DMS79 (cell line): ENCODE data around the gene TMEM178A.
"Not testable (repeated sequence)": the region's sequence is repeated elsewhere in the genome, so short reads cannot be mapped to it uniquely, and the experiment has no call there.

Source experiments
- DNase-seq: peaks from one replicate; lab custom pipeline; 2025; lab: John Stamatoyannopoulos, UW

The TMEM178A gene

GRCh38 chr2:39648580-39648979, 17.1 kb upstream of the TMEM178A start:
- no peak for DNase-seq

DNA sequence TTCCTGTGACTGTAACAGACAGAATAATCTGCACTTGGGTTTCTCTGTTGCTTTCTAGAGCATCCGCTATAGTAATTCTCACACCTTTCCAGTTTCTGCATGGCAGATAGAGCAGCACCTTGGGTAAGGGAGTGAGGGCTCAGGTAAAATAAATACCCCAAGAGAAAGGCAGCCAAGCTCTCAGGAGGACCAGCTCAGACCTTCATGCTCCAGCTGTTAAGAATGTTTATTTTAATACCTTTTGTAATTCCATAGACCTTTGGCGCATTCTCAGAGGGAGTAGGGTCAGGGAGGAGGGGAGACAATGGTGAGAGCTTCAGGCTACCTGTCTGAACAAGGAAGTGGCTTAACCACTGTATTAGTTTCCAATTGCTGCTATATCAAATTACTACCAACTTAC, 16.2 kb upstream of the TMEM178A start:
- peak; percentile 1 for DNase-seq

DNA sequence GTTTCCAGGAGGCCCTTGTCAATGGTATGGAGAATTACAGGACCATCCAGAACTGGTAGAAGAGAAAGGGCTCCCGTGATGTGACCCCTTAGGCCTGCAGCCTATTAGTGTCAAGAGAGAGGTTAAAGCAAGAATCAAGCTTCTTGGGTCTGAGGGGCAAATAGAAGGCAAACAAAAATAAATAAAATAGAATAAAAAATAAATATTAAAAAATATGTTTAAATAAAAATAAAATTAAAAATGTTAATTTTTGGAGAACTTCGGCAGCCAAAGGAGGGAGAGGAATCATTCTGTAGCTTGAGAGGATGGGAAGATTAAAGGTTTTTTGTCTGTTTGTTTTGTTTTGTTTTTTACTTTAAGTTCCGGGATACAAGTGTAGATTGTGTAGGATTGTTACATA, 15.2 kb upstream of the TMEM178A start:
- DNase-seq: no peak

- not testable (repeated sequence) for DNase-seq
Observed at GRCh38 chr2:39656215-39656614, 9.5 kb upstream of the TMEM178A start.

GRCh38 chr2:39657287-39657937, 8.3 kb upstream of the TMEM178A start:
- DNase-seq: no peak

DNA sequence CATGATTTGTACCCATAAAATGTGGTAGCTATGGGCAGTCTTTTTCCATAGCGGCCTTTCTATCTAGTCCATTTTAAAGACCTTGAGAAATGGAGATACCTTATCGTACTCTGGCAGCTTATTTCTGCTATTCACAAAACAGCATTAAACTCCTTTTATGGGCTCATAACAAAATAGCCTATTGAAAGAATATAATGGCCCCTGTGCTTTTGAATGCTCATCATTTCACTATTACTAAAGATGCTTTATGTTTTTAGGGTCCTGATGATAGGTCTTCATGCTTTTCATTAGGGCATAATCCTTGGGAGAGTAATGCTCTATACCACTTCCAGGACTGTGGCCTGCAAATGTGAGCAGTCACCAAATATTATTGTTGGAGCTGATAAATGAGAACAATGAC, 7.3 kb upstream of the TMEM178A start:
- DNase-seq: no peak

DNA sequence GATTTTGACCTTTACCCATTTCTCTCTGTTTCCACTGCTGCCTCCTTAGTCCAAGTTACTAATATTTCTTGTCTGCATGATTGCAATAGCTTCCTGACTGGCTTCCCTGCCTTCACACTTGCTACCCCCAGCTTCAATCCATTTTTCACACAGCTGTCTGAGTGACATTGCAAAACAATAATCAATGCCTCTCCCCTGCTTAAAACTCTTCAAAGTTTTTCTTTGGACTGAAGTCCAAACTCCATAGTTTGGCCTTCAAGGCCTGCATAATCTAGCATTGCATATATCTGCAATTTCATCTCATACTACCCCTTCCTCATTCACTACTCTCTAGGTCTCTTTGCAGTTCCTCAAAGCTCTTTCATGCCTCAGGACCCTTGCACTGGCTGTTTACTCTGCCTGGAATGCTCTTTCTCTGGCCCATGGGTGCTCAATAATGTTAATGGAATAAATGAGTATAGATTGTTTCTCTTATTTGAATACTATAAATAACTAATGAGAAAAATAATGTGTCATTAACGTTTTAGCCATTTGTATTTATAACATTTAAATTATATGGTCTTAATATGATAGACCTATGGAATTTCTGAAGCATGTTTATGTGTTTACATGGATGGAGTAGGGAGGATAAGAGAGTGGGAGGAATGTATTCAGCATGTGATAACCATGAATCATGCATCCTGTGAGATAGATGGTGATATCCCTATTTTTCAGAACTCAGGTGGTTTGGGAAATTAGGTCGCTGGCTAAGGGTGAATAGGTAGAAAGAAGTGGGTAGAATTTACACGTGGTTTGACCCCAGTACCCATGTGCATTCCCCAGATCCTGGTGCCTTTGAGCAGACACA, 5.7 kb upstream of the TMEM178A start:
- no peak for DNase-seq

DNA sequence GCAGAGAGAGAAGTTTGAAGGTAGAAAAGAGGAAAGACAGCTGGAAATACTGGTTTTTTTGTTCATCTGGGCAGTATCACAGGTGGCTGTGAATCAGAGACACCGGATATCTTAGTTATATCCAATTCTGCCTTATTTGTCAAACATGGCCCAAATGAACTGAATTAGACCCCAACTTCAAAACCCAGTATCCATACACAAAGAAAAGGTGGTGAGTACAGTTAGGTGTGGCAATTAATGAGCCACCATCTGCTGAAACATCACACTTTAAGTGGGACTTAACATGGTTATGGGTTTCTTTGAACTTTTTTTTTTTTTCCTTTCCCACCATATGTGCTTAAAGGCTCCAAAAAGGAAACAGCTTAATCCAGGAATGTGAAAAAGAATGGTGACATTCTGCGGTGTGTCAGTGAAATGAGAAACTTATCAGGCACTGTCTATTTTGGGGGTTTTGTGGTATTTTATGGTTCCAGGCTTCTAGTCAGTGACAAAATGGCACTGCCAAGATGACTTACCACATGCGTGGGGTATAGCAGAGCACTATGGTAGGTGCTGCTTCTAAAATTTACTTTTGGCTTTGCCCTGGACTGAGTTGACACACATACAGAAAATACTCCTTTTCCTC, 5.0 kb upstream of the TMEM178A start:
- no peak for DNase-seq

- no peak for DNase-seq
Observed at GRCh38 chr2:39661826-39662225, 3.9 kb upstream of the TMEM178A start.

DNA sequence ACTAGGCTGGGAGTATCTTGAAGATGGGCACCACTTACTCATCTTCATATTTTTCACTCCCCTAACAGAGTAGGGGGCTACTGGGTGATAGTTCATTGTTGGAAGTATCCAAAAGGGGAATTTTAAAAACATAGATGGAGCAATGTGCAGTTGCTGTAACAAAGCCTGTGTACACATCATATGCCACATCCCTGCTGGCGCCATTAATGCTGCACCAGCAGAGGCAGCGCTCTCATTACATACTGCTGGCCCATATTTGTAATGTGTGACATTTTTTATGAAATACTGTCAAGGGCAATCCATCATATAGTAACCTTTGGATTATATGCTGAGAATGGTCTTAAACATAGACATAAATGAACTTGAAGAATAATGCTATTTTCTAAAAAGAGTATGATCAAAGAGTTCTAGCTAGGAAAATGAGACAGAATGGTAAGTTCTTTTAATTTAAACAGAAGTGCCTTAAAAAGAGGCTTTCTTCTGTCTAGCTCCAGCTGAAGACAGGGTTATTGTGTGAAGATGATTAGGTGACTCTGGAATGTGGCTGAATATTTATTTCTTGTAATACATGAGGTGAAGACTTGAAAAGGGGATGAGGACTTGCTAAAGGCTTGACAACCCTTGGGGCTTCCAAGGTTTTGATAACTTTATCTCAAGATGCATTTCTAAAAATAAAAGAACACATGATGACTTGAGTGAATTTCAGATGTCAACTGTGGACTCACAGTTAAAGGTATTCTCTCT, 2.4 kb upstream of the TMEM178A start:
- no peak for DNase-seq

- no peak for DNase-seq
Observed at GRCh38 chr2:39664232-39664887, 1.4 kb upstream of the TMEM178A start.

- no peak for DNase-seq
Observed at GRCh38 chr2:39664888-39665591, 677 bp upstream of the TMEM178A start.

- DNase-seq: peak; percentile 1
Observed at GRCh38 chr2:39666491-39667101, 879 bp downstream of the TMEM178A start.

DNA sequence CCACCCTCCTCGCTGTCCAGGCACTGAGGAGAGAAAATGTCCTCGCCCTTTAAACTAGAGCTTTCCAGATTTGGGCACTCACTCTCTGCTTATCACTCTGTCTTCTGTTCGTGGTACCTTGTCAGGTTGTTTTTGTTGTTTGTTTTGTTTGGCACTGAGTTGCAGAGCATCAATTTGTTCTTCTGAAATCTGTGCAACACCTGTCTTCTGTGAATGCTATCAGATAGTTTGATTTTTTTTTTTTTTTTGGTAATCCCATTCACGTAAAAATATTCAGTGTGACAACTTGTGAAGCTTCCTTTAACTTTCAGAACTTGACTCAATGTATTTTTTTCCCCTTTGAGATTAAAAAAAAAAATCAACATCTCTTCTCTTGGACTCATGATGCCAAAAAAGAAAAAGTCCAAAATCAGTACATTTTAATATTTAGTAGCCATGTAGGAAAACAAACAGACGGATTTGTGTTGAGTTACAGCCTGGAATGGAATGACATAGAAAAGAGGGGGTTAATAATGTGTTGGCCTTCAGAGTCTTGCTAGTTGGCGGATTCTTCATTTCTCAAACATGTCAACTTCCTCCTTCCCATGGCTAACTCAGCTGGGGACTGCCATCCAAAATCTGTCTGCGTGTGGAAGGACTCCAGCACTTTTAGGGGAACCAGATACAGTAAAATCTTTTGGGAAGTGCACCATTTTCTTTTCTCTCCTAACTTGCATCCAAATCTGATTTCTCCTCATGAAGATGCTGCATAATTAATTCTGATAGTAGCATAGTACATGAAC, 1.6 kb downstream of the TMEM178A start:
- DNase-seq: no peak

DNA sequence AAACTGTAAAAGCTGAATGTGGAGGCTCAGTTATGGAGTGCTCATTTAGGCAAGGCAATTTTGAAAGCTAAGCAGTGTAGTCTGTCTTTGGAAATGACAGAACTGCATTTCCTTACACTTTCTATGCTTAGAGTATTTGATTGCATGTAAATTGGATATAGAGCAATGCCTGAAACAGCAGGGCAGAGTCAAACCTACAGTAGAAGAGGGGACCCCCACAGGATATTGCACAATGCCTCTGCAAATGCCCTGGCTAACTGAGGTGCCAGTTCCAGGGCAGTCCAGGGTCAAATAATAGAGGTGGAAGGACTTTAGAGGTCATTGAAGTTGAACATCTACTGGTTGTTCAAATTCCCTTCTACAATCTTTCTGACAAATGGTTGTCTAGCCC, 2.2 kb downstream of the TMEM178A start:
- DNase-seq: no peak

DNA sequence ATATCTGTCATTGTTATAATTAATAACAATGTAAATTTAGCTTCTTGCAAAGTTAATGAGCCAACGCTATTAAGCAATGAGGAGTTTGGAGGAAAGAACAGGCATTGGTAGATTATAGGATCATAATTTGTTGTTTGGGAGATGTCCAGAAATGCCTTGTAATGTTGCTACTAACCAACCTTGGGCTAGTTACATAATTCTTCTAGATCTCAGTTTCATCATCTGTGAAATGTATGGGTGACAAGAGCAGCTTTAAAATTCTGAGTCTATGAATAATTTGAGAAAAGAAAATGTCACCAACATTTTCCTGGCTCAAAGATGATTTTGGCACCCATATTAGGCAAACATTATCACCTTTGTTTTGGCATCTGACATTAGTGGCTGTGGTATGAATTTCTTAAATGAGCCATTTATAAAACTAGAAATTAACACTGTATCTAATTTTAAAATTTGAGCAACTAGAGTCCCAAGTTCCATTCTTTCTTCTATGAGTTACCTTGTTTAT, 2.9 kb downstream of the TMEM178A start:
- DNase-seq: no peak

DNA sequence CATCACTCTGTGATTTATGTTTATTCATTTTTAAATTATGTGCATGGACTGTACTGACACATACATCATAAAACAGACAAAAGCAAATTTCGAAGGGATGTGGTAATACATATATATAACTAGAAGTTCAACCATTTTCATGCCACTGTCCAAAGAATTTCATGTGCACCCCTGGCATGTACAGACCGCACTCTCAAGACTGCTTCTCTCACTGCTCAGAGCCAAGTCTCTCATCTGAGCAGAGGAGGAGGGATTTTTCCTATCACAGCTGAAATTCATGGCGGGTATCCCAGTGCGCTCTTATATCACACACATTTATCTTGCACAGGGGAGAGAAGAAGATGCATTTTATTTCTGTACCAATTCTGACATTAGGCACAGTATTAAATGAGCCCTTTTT, 5.9 kb downstream of the TMEM178A start:
- DNase-seq: no peak

GRCh38 chr2:39673018-39673417, 7.3 kb downstream of the TMEM178A start:
- DNase-seq: no peak

GRCh38 chr2:39676342-39676741, 10.6 kb downstream of the TMEM178A start:
- no peak for DNase-seq

GRCh38 chr2:39678170-39678569, 12.5 kb downstream of the TMEM178A start:
- no peak for DNase-seq
